AG09309 (cell line): ENCODE measurements around the gene PRSS16.
A peak's percentile ranks its signal among the peaks of the same experiment; 100 is the strongest.

Source experiments
- DNase-seq: peaks from one replicate; pipeline ENCODE4 v3.0.0-alpha.2; 2010; ENCODE audit warnings: low read depth
- H3K4me3 ChIP-seq: 2 replicates; pipeline ENCODE4 v1.5.1; 2011; ENCODE audit warnings: mild to moderate bottlenecking, low read depth, low read length, moderate library complexity; ENCODE audit not compliant: control insufficient read depth
- CTCF ChIP-seq: IDR thresholded peaks from 2 replicates; pipeline ENCODE4 v1.5.1; 2011; ENCODE audit warnings: mild to moderate bottlenecking, low read depth, low read length, inconsistent platforms; ENCODE audit not compliant: insufficient read depth, control insufficient read depth; ENCODE audit errors: missing control alignments

The PRSS16 gene

GRCh38 chr6:27230758-27231111, 16.8 kb upstream of the PRSS16 start:
- no peak overlapping the region for H3K4me3 ChIP-seq
- DNase-seq: no peak
- TF ChIP-seq CTCF: no peak

- DNase-seq: no peak
- TF ChIP-seq CTCF: no peak
- no peak overlapping the region for H3K4me3 ChIP-seq
Measured at GRCh38 chr6:27234576-27234975, 12.9 kb upstream of the PRSS16 start.

DNA sequence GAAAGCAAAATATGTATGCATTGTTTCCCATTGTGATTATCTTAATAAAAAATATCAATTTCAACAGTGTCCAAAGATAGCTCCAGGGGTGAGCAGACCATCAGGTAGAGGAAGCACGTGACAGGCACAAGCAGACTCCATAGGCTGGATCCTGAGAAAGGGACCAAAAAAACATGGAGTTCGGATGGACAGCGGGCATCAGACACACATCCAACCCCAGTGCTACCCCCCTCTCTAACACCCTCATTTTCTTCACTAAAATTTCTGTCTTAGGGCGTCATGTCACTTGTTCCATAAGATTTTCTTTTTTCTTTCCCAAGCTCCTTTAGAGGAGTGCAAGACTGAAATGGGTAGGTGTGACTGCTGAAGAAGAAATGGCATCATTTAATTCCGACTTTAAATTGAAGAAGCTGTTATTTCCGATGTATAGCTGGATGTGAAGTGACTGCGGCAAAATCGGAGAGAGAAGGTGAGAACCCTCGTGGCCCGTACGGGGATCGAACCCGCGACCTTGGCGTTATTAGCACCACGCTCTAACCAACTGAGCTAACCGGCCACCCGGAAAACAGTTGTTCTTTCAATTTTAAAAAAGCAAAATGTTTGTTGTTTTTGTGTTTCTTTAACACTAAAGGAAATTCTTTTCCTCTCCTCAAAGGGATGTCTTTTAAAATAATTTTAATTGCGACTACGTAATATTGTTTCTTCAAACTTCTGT, 10.3 kb upstream of the PRSS16 start:
- no peak for TF ChIP-seq CTCF
- DNase-seq: peak; percentile 4
- H3K4me3 ChIP-seq: no peak overlapping the region; the same call in 1 of the 2 replicates

GRCh38 chr6:27238010-27238983, 9.2 kb upstream of the PRSS16 start:
- H3K4me3 ChIP-seq: peak overlapping the region; percentile 35
- no peak for TF ChIP-seq CTCF
- DNase-seq: no peak

DNA sequence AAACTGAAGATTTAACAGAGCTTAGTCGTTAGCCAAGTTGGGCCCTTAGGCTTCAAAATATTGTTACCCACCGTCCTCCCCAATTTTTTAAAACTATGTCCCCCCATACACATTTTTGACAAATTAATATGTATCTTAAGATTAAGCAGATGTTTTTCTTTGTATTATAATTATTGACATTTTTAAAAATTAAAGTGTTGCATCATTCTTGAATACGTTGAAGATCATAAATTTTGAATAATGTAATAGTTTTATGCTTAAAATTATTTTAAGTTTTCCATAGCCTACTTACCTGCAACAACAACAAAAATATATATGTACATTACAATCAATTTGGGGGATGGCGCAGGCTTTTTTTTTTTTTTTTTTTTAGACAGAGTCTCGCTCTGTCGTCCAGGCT, 8.2 kb upstream of the PRSS16 start:
- no peak overlapping the region for H3K4me3 ChIP-seq
- TF ChIP-seq CTCF: no peak
- DNase-seq: no peak

DNA sequence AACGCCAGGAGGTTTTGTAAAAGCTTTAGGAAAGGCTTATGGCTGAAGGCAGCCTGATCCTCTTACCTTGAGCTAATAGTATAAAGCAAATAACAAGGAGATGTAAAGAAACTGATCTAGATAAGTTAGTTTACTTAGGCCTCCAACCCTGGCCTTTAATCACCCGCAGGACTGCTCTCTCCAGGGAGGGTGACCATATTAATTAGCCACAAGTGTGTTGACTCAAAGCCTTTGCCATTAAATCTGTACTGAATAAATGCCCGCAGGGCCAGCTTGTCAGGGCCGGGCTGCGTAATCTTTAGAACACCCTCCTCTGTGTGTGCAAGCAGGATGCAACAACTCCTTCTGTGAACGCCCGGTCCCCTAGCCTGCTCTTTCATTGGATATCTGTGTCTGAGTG, 6.1 kb upstream of the PRSS16 start:
- no peak for DNase-seq
- H3K4me3 ChIP-seq: no peak overlapping the region
- TF ChIP-seq CTCF: no peak
